ENCODE results near the gene FKBP11.
"Not testable (repeated sequence)": the region's sequence is repeated elsewhere in the genome, so short reads cannot be mapped to it uniquely, and the experiment has no call there.

The FKBP11 gene

GRCh38 chr12:48929551-48929950 is 4.3 kb upstream of the FKBP11 start:
- TF ChIP-seq, protein P1, sequence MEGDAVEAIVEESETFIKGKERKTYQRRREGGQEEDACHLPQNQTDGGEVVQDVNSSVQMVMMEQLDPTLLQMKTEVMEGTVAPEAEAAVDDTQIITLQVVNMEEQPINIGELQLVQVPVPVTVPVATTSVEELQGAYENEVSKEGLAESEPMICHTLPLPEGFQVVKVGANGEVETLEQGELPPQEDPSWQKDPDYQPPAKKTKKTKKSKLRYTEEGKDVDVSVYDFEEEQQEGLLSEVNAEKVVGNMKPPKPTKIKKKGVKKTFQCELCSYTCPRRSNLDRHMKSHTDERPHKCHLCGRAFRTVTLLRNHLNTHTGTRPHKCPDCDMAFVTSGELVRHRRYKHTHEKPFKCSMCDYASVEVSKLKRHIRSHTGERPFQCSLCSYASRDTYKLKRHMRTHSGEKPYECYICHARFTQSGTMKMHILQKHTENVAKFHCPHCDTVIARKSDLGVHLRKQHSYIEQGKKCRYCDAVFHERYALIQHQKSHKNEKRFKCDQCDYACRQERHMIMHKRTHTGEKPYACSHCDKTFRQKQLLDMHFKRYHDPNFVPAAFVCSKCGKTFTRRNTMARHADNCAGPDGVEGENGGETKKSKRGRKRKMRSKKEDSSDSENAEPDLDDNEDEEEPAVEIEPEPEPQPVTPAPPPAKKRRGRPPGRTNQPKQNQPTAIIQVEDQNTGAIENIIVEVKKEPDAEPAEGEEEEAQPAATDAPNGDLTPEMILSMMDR (IDR thresholded peaks at IDR 0.05; ENCODE audit: low read depth, low read length): no peak
- peaks cover 34% of the 10 kb centered on the region for H3K36me3 ChIP-seq

GRCh38 chr12:48927261-48927660 is 2.0 kb upstream of the FKBP11 start:
- H3K9me3 ChIP-seq: no peaks in the 10 kb centered on the region
- TF ChIP-seq, protein P1 (IDR thresholded peaks at IDR 0.05; ENCODE audit: low read depth, low read length): no peak
- H3K27me3 ChIP-seq: no peaks in the 10 kb centered on the region
- no peak overlapping the region for H3K4me3 ChIP-seq (ENCODE audit: low read depth, low read length)
- H3K4me1 ChIP-seq: no peaks in the 10 kb centered on the region
- DNase-seq: no peak
- H3K36me3 ChIP-seq: peaks cover 14% of the 10 kb centered on the region

More at GRCh38 chr12:48929551-48929950, 4.3 kb upstream of the FKBP11 start:
- no peaks in the 10 kb centered on the region for H3K9me3 ChIP-seq
- DNase-seq: no peak
- H3K27me3 ChIP-seq: no peaks in the 10 kb centered on the region
- no peak overlapping the region for H3K4me3 ChIP-seq (ENCODE audit: low read depth, low read length)
- no peaks in the 10 kb centered on the region for H3K4me1 ChIP-seq

DNA sequence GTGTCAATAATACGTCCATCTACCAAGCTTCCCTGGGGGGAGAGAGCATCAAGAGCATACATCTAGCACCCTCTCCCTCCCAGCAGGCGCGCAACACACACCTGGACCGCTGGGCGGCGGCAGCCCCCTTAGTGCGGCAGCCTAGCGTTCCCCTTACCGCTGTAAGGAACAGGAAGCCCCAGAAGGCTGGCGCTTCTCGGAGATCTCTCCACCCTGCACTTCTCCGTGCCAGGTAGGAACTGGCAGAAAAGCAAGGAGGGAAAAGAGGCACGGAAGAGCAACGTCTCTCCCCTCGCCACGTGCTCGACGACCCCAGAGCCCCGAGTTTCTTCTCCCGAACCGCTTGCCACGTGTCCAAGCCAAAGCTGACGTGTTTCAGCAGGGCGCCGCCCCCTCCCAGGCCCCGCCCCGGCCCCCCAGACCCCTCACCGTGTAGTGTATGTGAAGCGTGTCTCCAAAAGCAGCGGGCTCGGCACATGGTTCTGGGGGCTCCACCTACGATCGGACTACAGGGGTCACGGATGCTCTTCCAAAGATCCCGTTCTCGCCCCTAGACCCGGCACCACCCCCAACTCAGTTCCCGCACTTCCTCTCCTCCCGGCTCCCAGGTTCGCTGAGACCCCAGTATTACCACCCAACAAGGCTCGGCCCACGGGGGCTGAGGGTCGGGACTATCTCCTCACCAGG is 532 bp downstream of the FKBP11 start:
- peaks cover 5% of the 10 kb centered on the region; the same call in 1 of the 2 replicates for H3K36me3 ChIP-seq
- TF ChIP-seq, protein P1 (IDR thresholded peaks at IDR 0.05; ENCODE audit: low read depth, low read length): peak; percentile 72
- no peaks in the 10 kb centered on the region for H3K9me3 ChIP-seq
- peak; percentile 78 for DNase-seq
- no peaks in the 10 kb centered on the region for H3K4me1 ChIP-seq
- peak overlapping the region; percentile 87 for H3K4me3 ChIP-seq (ENCODE audit: low read depth, low read length)
- H3K27me3 ChIP-seq: no peaks in the 10 kb centered on the region

DNA sequence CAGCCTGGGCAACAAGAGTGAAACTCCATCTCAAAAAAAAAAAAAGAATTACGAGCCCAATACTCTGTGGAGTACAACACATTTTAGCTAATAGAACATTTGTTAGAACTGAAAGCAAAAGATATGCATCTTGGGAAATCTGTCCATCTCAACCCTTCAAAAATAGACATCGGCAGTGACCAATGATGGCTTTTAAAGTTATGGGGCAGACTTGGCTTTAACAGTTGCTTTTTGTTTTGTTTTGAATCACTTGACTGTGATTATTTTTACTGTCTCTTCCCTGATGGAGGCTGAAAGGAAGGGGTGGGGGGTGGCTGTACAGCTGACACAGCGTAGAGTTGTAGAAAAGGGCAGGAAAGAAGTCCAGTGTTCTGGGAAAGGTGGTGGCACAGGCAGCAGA is 2.2 kb downstream of the FKBP11 start:
- Histone ChIP-seq H3K36me3 (no peaks in the 10 kb centered on the region), H3K4me3 (ENCODE audit: low read depth, low read length) (no peak overlapping the region), H3K9me3 (no peaks in the 10 kb centered on the region), H3K4me1 (no peaks in the 10 kb centered on the region), H3K27me3 (no peaks in the 10 kb centered on the region)
- TF ChIP-seq, protein P1 (IDR thresholded peaks at IDR 0.05; ENCODE audit: low read depth, low read length): no peak
- no peak for DNase-seq

DNA sequence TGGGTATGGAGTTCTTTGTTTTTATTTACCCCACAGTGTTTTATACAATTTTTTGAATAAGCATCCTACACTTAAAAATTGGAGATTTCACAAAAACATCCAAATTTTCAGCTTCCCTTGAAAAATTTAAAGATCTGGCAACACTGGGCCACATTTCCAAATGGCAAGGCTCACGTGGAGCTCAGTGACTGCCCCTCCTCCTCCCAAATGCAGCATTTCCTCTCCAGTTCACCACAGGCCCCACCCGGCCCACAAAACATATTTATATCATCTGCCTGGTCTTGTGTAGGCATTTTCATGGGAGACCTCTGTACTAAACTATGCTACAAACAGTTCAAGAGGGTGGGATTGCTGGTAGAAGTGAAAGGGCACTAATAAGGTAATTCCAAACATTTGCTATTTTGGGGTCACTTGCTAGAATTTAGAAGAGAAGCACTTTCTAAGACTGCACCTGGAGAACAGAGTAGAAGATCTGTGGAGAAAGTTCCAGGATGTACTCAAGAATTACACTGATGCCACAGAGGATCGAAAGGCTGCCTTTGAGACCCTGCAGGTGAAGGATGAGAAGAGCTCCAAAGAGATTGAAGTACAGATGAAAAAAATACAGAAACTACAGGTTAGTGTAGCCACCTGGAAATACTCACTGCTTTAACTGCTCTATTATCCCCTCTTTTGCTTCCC is 7.3 kb downstream of the FKBP11 start:
- H3K4me3 ChIP-seq (ENCODE audit: low read depth, low read length): no peak overlapping the region
- H3K4me1 ChIP-seq: no peaks in the 10 kb centered on the region
- no peaks in the 10 kb centered on the region for H3K36me3 ChIP-seq
- DNase-seq: no peak
- H3K9me3 ChIP-seq: no peaks in the 10 kb centered on the region
- H3K27me3 ChIP-seq: no peaks in the 10 kb centered on the region
- TF ChIP-seq, protein P1 (IDR thresholded peaks at IDR 0.05; ENCODE audit: low read depth, low read length): no peak

- TF ChIP-seq, protein P1 (IDR thresholded peaks at IDR 0.05; ENCODE audit: low read depth, low read length): no peak
- Histone ChIP-seq H3K9me3 (no peaks in the 10 kb centered on the region), H3K4me3 (ENCODE audit: low read depth, low read length) (no peak overlapping the region), H3K36me3 (no peaks in the 10 kb centered on the region), H3K27me3 (peaks cover 21% of the 10 kb centered on the region), H3K4me1 (no peaks in the 10 kb centered on the region)
- no peak for DNase-seq
These were observed 15.1 kb downstream of the FKBP11 start for GRCh38 chr12:48910196-48910595.

GRCh38 chr12:48909698-48910097 is 15.6 kb downstream of the FKBP11 start:
- H3K4me3 ChIP-seq (ENCODE audit: low read depth, low read length); H3K36me3 ChIP-seq; DNase-seq; H3K4me1 ChIP-seq; H3K9me3 ChIP-seq: not testable (repeated sequence)
- peaks cover 21% of the 10 kb centered on the region for H3K27me3 ChIP-seq

Data from BE2C (cell line).